GM19238 (cell line): ENCODE measurements around the gene SEC61A1.
A peak's percentile ranks its signal among the peaks of the same experiment; 100 is the strongest.

Experiments used
- DNase-seq: peaks from one replicate; pipeline ENCODE4 v3.0.0; 2011; ENCODE audit warnings: low spot score; ENCODE audit not compliant: insufficient read length

SEC61A1 gene

GRCh38 chr3:128051837-128052594 lies at the start of gene SEC61A1:
TSS of gene SEC61A1 (plus strand) at chr3:128052437. CDS start at chr3:128052553, 116 bp downstream.
- peak; percentile 99 for DNase-seq

GRCh38 chr3:128004661-128005060 lies 47.6 kb upstream of the SEC61A1 start:
- no peak for DNase-seq

DNA sequence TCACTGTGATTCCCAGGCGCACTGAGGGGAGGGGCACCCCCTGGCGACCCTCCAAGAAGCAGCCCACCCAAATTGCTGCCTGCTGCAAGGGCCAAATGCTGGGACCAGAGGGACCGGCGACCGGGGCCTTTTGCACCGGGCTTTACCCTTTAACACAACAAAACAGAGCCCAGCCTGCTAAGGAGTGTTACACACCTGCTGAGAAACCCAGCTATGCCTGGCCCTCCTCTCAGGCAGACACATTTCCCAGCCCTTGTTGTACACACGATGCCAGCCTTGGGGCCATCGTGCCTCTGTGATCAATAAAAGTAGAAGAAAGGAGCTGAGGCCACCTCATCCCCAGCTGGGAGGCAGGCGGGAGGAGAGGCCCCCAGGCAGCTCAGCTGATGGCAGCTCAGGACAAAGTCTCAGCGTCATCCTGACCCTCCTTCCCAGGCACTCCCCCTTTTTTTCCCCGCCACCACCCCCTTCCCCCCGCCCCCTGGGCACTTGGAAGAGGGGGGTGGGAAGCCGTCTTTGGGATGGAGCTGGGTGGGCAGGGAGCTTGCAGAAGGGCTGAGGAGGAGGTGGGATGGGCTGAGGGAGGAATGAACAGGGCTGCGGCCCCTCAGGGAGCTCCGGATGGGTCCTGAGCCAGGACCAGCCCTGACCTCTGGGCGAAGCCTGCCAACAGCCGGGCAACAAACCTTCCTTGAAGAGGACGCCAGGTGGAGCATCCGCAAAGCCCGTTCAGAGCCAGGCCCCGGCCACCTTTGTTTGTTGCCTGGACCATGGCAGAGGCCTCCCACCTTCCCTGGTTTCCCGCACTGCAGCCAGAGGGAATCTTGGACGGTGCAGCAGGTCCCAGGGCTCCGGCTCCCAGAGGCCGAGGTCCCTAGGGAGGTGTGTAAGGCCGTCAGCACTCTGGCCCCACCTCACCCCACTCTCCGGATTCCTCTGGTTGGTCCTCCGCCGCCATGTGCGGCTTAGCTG lies 45.9 kb upstream of the SEC61A1 start:
- no peak for DNase-seq

GRCh38 chr3:128007033-128007424 lies 45.2 kb upstream of the SEC61A1 start:
- DNase-seq: no peak

GRCh38 chr3:128009952-128010846 lies 42.0 kb upstream of the SEC61A1 start:
- DNase-seq: no peak

DNA sequence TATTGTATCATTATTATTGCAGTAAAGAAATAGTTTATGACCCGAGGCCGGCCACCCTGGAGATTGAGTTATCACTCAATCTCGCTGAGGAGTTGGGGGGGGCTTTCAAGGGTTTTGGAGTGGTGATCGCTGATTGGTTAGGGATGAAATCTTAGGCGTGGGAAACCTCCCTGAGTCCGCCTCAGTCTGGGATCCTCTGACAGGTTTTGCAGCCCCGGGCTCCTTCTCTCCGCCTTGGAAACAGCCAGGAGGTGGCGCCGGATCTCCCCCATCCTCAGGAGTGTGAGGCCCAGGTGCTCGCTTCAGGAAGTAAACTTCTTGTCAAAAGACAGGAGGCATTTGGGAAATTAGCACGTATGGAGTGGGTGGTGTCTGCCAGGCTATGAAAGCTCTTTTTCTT lies 41.1 kb upstream of the SEC61A1 start:
- DNase-seq: no peak

DNA sequence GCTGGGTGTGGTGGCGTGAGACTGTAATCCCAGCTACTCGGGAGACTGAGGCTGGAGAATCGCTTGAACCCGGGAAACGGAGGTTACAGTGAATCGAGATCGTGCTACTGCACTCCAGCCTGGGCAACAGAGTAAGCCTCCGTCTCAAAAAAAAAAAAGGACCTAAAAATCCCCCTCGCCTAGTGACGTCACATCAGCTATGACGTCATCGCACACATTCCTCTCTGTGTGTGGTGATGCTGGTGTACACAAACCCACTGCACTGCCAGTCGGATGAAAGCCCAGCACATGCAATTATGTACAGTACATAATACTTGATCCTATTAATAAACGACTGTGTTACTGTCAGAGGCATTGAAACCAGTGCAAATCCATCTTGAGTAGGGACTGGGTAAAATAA lies 40.2 kb upstream of the SEC61A1 start:
- DNase-seq: no peak

GRCh38 chr3:128014548-128014947 lies 37.7 kb upstream of the SEC61A1 start:
- DNase-seq: no peak

- no peak for DNase-seq
These were observed 35.7 kb upstream of the SEC61A1 start for GRCh38 chr3:128016502-128016901.

GRCh38 chr3:128021768-128022372 lies 30.4 kb upstream of the SEC61A1 start:
- DNase-seq: no peak

- no peak for DNase-seq
These were observed 19.1 kb upstream of the SEC61A1 start for GRCh38 chr3:128033102-128033501.

DNA sequence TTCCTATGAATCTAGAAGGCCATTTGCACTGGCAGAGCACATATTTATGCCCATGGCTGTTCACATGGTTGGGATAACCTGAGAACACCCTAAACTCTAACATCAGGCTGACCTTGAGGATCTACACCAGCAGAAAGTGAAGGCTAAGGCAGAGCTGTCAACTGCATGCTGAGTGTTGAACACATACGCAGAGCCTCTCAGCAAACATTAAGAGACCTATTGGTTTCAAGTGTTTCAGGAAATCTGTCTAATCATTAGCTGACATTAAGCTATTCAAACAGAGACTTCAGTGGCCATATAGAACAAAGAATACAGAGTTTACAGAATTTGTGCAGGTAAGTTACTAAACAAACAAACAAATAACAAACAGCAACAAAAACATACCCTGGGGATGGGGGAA lies 16.1 kb upstream of the SEC61A1 start:
- no peak for DNase-seq

DNA sequence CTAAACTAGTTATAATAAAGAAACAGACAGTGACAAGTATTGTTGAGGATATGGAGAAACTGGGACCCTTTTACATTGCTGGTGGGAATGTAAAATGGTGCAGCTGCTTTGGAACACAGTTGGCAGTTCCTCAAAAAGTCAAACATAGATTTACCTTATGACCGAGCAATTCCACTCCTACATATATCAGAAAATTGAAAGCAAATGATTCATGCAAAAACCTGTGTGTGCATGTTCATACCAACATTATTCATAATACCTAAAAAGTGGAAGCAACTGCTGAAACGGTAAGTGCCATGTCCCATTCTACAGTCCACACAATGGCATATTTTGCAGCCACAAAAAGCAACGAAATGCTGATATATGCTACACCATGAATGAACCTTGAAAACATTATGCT lies 12.2 kb upstream of the SEC61A1 start:
- no peak for DNase-seq

GRCh38 chr3:128040660-128041059 lies 11.6 kb upstream of the SEC61A1 start:
- DNase-seq: no peak

DNA sequence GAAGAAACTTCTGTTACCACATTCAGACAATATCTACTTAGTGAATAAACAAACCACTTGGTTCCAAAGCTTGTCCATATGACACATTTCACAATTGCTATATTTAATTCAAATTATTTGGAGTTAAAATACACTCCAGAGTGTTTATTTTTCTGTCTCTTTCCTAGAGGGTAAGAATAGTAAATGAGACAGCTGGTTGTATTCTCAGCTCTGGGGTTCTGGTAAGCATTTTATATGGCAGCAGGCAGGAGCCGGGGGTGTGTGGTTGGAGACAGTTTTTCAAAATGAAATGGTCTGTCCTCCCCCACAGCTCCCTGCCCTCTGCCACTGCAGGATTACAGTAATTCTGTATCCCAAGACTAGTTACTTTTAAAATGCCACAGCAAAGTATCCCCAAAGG lies 10.9 kb upstream of the SEC61A1 start:
- no peak for DNase-seq

DNA sequence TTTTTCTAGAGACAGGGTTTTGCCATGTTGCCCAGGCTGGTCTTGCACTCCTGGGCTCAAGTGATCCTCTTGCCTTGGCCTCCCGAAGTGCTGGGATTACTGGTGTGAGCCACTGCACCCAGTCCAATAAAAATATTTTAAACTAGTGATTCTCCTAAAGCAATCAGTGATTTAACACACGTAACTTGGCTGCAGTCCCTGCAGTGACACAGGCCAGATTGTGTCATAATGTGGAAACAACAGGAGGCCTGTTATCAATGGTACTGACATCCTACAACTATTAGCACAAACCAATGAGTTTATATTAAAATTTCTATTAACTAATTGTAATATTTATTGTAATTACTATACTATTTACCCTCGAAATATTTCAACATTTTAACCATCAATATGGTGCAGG lies 1.6 kb upstream of the SEC61A1 start:
- no peak for DNase-seq

DNA sequence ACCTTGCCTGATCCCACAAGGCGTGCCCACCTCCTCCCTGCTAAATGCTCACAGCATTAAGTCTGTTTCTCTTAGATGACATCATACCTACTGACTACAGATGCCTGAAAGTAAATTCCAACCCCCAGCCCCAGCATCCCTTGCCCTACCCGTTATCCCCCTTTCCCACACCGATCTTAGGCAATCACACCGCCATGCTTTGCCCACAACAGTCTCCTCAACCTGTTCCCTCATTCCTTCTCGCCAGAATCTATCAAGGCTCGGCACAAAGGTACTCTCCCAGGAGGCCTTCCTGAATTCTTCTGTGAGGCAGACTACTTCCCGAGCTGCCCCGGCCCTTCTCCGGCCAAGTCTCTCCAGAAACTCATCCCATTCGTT lies 789 bp upstream of the SEC61A1 start:
- no peak for DNase-seq

DNA sequence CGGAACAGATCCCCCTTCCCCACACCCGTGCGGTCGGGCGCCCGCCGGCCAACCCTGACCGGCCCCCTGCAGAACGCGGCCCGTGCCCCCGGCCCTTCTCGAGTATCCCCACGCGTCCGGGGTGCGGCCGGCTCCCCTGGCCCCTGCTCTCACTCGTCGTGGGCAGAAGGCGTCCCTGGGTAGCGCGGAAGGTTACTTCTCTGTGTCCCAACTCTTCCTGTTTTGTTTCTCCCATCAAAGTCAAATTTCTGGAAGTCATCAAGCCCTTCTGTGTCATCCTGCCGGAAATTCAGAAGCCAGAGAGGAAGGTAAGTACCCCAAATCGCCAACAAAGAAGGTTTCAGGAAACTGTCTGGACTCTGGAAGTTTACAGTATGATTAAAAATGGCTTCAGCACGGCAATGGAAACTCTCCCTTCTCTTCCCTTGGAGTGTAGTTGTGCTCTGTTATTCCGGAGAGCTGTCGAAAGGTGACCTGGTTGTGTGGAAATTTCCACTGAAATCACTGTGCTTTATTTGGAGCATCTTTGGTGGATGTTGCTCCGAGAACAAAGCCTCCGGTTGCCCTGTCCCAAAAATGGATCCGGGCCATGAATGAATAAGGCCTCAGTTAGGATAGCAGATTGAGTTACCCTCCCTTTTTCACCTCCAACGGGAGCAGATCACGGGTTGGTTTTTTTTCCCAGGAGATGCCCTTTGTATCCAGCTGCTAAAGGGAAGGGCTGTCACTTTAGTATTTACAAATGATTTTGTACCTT lies 536 bp downstream of the SEC61A1 start:
- no peak for DNase-seq

DNA sequence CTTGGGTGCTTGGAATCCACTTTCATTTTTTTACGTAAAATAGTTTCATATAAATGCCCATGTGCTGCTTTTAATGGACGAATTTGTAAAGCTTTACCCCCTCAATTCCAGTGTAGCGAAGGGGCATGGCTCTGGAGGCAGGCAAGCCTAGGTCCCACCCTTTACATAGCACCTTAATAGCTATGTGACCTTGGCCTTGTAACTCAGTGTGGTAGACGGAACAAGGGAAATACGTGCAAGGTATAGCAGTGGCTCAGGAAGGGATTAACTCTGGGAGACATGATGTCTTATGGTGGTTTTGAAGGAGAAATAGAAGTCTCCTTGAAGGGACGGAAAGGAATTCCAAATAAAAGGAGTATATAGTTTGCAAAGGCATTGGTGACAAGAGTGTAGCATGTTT lies 1.4 kb downstream of the SEC61A1 start:
- DNase-seq: no peak

GRCh38 chr3:128054367-128054766 lies 2.1 kb downstream of the SEC61A1 start:
- no peak for DNase-seq
